ENCODE results near the gene SRSF7. TPM values are rescaled to one million over a fixed set of nuclear protein-coding genes. Genes with fewer than 3 reads are reported as not detected.

SRSF7 gene
- total RNA-seq, 4 donors from 2014 or later, result 94.4 to 163 (median 128) TPM

DNA sequence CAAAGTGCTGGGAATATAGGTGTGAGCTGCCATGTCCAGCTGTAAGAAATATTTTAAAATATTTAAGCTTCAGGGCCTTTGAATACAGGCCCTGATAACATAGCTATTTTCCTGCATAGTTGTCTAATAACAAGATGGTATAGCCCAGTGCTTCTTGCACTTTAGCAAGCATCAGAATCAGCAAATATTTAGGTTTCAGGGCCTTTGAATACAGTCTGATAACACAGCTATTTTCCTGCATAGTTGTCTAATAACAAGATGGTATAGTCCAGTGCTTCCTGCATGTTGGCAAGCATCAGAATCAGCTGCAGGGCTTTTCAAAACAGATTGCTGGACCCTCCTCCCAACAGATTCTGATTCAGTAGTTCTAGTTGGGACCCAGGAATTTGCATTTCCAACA lies 32.4 kb upstream of the SRSF7 start:
- Histone ChIP-seq H3K36me3 (no peaks in the 10 kb centered on the region), H3K27me3 (no peaks in the 10 kb centered on the region), H3K9me3 (no peaks in the 10 kb centered on the region), H3K27ac (no peak overlapping the region), H3K4me1 (no peaks in the 10 kb centered on the region), H3K4me3 (no peak overlapping the region)
- no peak for TF ChIP-seq POLR2A (IDR thresholded peaks at IDR 0.05)
- TF ChIP-seq, protein P1, sequence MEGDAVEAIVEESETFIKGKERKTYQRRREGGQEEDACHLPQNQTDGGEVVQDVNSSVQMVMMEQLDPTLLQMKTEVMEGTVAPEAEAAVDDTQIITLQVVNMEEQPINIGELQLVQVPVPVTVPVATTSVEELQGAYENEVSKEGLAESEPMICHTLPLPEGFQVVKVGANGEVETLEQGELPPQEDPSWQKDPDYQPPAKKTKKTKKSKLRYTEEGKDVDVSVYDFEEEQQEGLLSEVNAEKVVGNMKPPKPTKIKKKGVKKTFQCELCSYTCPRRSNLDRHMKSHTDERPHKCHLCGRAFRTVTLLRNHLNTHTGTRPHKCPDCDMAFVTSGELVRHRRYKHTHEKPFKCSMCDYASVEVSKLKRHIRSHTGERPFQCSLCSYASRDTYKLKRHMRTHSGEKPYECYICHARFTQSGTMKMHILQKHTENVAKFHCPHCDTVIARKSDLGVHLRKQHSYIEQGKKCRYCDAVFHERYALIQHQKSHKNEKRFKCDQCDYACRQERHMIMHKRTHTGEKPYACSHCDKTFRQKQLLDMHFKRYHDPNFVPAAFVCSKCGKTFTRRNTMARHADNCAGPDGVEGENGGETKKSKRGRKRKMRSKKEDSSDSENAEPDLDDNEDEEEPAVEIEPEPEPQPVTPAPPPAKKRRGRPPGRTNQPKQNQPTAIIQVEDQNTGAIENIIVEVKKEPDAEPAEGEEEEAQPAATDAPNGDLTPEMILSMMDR (IDR thresholded peaks at IDR 0.05), result no peak
- intact Hi-C loops (cut with DNase I; ENCODE audit: low total_unique reads), result no loop called here
- no peak for DNase-seq

DNA sequence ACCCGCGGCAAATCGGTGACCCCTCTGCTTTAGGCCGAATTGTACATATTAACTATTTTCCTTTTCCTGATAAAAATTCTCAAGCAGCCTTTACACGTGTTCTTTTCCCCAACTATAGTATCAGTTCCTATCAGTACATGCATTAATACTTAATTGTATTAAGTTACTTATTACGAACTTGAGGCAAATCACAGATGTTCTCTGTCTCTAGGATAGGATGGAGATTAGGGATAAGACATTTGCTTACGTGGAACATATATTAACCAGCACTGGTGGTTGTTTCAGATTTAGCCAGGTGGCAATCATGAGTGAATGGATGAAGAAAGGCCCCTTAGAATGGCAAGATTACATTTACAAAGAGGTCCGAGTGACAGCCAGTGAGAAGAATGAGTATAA lies 27.5 kb upstream of the SRSF7 start:
- Histone ChIP-seq H3K4me1 (no peaks in the 10 kb centered on the region), H3K27me3 (no peaks in the 10 kb centered on the region), H3K4me3 (peak overlapping the region; percentile 61 to 71), H3K9me3 (no peaks in the 10 kb centered on the region), H3K27ac (peak overlapping the region; percentile 80 to 86), H3K36me3 (no peaks in the 10 kb centered on the region)
- DNase-seq, result no peak
- intact Hi-C loops (cut with DNase I; ENCODE audit: low total_unique reads), result no loop called here
- TF ChIP-seq, protein P1 (IDR thresholded peaks at IDR 0.05), result no peak
- TF ChIP-seq POLR2A (IDR thresholded peaks at IDR 0.05), result no peak

DNA sequence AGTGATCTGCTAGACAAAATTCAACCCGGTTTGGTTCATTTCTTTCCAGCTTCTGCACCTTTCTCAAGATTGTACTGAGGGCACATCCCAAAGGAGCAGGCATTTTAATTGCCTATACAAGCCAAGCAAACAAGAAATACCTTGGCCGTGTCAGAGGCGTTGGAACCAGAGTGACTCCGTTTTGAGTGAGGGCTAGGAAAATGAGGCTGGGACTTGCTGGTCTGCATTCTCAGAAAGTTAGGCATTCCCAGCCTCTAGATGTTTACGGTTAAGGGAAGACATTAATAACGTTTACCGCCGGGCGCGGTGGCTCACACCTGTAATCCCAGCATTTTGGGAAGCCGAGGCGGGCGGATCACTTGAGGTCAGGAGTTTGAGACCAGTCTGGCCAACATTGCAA lies 25.4 kb upstream of the SRSF7 start:
- Histone ChIP-seq H3K9me3 (no peaks in the 10 kb centered on the region), H3K4me1 (no peaks in the 10 kb centered on the region), H3K4me3 (no peak overlapping the region), H3K27me3 (no peaks in the 10 kb centered on the region), H3K36me3 (no peaks in the 10 kb centered on the region), H3K27ac (peak overlapping the region in 1 of 2 donors; percentile 38)
- TF ChIP-seq POLR2A (IDR thresholded peaks at IDR 0.05), result no peak
- TF ChIP-seq, protein P1 (IDR thresholded peaks at IDR 0.05), result no peak
- no peak for DNase-seq
- intact Hi-C loops (cut with DNase I; ENCODE audit: low total_unique reads), result no loop called here

DNA sequence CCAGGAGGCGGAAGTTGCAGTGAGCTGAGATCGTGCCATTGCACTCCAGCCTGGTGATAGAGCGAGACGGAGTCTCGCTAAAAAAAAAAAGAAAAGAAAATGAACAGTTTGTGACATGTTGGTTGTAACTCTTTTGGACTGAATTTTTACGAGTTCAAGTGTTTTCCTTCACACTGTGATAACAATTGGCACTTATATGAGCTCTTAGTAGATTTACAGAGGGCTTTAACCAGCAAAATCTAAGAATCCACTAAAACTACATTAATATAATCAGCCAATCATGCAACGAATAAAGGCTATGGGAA lies 24.7 kb upstream of the SRSF7 start:
- intact Hi-C loops (cut with DNase I; ENCODE audit: low total_unique reads), result no loop called here
- TF ChIP-seq, protein P1 (IDR thresholded peaks at IDR 0.05), result no peak
- no peak for TF ChIP-seq POLR2A (IDR thresholded peaks at IDR 0.05)
- no peak overlapping the region for H3K4me3 ChIP-seq
- no peak for DNase-seq
- H3K27me3 ChIP-seq, result no peaks in the 10 kb centered on the region
- no peaks in the 10 kb centered on the region for H3K36me3 ChIP-seq
- H3K27ac ChIP-seq, result peak overlapping the region in 1 of 2 donors; percentile 38
- no peaks in the 10 kb centered on the region for H3K4me1 ChIP-seq
- H3K9me3 ChIP-seq, result no peaks in the 10 kb centered on the region

DNA sequence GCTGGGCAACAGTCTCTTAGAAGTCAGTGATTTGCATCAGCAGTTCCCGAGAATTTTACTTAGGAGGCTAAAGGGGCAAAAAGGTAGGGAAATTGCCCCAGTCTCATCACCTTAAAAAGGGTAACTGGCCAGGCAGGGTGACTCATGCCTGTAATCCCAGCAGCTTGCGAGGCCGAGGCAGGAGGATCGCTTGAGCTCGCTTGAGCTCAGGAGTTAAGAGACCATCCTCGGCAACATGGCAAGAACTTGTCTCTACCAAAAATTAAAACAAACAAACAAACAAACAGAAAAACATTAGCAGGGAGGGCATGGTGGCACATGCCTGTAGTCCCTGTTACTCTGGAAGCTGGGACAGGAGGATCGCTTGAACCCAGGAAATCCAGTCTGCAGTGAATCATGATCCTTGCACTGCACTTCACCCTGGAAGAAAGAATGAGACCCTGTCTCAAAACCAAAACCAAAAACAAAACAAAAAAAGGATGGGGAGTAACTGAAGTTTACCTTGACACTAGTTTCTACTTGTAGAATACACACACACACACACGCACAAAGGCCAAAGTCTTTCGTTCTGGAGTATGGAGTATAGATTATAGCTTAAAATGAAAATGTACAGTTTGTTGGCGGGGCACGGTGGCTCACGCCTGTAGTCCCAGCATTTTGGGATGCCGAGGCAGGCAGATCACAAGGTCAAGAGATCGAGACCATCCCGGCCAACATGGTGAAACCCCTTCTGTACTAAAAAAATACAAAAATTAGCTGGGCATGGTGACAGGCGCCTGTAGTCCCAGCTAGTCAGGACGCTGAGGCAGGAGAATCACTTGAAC lies 24.1 kb upstream of the SRSF7 start:
- Histone ChIP-seq H3K36me3 (no peaks in the 10 kb centered on the region), H3K27ac (peak overlapping the region in 1 of 2 donors; percentile 38), H3K4me1 (no peaks in the 10 kb centered on the region), H3K4me3 (no peak overlapping the region), H3K9me3 (no peaks in the 10 kb centered on the region), H3K27me3 (no peaks in the 10 kb centered on the region)
- intact Hi-C loops (cut with DNase I; ENCODE audit: low total_unique reads), result no loop called here
- DNase-seq, result no peak
- TF ChIP-seq, protein P1 (IDR thresholded peaks at IDR 0.05), result no peak

All from uterus (tissue), 4 donors.